Measurements from ENCODE around the gene F2RL2.

Gene F2RL2

DNA sequence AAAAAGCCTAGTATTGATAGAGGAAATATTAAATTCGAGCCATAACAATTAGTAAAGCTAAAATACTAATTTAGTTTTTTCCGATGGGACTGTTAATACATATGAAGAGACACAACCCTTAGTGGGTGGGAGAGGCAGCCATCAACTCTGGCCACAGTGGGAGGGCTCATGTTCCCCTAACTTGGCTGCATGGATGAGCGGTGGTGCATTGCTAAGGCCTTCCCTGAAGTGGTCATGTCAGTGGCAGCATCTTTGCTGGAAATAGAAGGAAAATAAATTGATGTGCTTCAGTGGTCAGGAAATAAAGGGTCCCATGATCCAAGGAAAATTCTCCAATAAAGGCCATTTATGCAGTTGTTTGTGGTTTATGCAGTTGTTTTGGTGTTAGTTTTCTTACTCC, 33.9 kb upstream of the F2RL2 start:
- no CpG with 5 or more reads among the region's 3 CpGs for WGBS (ENCODE audit: insufficient coverage, insufficient read length)
- Histone ChIP-seq H3K36me3 (ENCODE audit: control insufficient read depth, insufficient read depth, low read length) (no peaks in the 10 kb centered on the region), H3K27ac (ENCODE audit: low read length) (no peak overlapping the region), H3K4me1 (ENCODE audit: control insufficient read depth, insufficient read depth, low read length) (no peaks in the 10 kb centered on the region), H3K4me3 (ENCODE audit: low read length) (no peak overlapping the region), H3K9me3 (ENCODE audit: control insufficient read depth, insufficient read depth, low read length) (no peaks in the 10 kb centered on the region), H3K27me3 (ENCODE audit: control insufficient read depth, insufficient read depth, low read length) (no peaks in the 10 kb centered on the region)
- DNase-seq (ENCODE audit: low read depth, low spot score), result no peak

DNA sequence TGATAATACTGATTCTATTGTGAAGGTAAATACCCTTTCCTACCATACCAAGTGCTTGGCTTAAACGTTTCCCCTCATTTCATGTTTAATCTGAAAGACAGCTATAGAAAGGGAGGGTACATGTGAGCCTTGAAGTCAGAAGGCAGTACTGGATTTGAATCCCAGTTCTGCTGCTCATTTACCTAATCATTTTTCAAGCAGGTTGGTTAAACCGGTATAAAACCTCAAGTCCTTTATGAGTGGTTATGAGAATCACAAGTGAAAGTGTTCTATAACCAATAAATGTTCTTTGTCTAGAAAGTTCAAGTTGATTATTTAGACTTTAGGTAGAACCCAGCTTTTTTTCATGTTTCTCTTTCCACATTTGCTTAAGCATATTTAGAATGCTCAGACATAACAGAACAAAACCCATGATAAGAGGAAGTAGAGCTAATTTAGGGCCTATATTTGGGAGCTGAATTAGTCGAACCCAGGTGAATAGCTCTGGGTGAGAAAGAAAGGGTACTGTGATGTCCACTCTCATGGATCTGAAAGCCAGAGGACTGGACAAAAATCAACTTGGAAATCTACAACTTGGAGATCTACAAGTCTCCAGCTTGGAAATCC, 29.7 kb upstream of the F2RL2 start:
- Histone ChIP-seq H3K4me3 (ENCODE audit: low read length) (no peak overlapping the region), H3K27me3 (ENCODE audit: control insufficient read depth, insufficient read depth, low read length) (no peaks in the 10 kb centered on the region), H3K27ac (ENCODE audit: low read length) (no peak overlapping the region), H3K4me1 (ENCODE audit: control insufficient read depth, insufficient read depth, low read length) (no peaks in the 10 kb centered on the region), H3K36me3 (ENCODE audit: control insufficient read depth, insufficient read depth, low read length) (no peaks in the 10 kb centered on the region), H3K9me3 (ENCODE audit: control insufficient read depth, insufficient read depth, low read length) (no peaks in the 10 kb centered on the region)
- no peak for DNase-seq (ENCODE audit: low read depth, low spot score)
- no CpG with 5 or more reads among the region's 3 CpGs for WGBS (ENCODE audit: insufficient coverage, insufficient read length)

DNA sequence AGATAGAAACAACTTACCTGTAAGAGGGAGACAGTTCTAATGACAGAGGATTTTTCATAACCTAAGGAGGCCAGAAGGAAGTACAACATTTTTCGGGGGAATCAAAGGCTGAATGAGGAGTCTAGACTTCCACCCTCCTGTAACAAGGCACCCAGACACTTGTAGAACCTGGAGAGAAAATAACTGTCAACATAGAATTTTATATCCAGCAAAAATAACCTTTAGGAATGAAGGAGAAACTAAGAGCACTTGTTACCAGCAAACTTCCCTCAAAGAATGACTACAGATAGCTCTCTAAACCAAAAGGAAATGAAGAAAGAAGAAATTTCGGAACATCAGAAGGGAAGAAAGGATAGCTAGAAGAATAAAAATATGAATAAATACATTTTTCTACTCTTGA, 25.9 kb upstream of the F2RL2 start:
- no CpG with 5 or more reads among the region's 2 CpGs for WGBS (ENCODE audit: insufficient coverage, insufficient read length)
- Histone ChIP-seq H3K4me3 (ENCODE audit: low read length) (no peak overlapping the region), H3K27ac (ENCODE audit: low read length) (no peak overlapping the region), H3K9me3 (ENCODE audit: control insufficient read depth, insufficient read depth, low read length) (no peaks in the 10 kb centered on the region), H3K27me3 (ENCODE audit: control insufficient read depth, insufficient read depth, low read length) (no peaks in the 10 kb centered on the region), H3K4me1 (ENCODE audit: control insufficient read depth, insufficient read depth, low read length) (no peaks in the 10 kb centered on the region), H3K36me3 (ENCODE audit: control insufficient read depth, insufficient read depth, low read length) (no peaks in the 10 kb centered on the region)
- no peak for DNase-seq (ENCODE audit: low read depth, low spot score)

DNA sequence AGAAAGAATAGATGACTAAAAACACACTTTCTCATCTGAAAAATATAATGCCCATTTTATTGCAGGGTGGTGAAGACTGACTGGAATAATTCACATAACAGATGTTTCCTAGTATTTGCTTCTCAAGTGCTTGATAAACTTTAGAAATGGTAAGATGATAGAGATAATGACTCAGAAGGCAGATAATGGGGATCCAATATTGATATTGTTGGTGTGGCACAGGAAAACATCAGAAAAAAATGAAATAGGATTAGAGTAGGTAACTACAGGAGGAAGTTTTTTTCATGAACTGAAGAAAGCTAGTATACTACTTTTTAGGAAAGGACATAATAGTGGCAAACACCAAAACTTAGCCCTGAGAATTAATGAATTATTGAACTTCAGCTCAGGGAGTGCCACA, 20.2 kb upstream of the F2RL2 start:
- Histone ChIP-seq H3K27ac (ENCODE audit: low read length) (no peak overlapping the region), H3K4me3 (ENCODE audit: low read length) (no peak overlapping the region), H3K4me1 (ENCODE audit: control insufficient read depth, insufficient read depth, low read length) (no peaks in the 10 kb centered on the region), H3K36me3 (ENCODE audit: control insufficient read depth, insufficient read depth, low read length) (no peaks in the 10 kb centered on the region; the same call in 1 of the 2 replicates), H3K9me3 (ENCODE audit: control insufficient read depth, insufficient read depth, low read length) (no peaks in the 10 kb centered on the region), H3K27me3 (ENCODE audit: control insufficient read depth, insufficient read depth, low read length) (no peaks in the 10 kb centered on the region)
- DNase-seq (ENCODE audit: low read depth, low spot score), result no peak

DNA sequence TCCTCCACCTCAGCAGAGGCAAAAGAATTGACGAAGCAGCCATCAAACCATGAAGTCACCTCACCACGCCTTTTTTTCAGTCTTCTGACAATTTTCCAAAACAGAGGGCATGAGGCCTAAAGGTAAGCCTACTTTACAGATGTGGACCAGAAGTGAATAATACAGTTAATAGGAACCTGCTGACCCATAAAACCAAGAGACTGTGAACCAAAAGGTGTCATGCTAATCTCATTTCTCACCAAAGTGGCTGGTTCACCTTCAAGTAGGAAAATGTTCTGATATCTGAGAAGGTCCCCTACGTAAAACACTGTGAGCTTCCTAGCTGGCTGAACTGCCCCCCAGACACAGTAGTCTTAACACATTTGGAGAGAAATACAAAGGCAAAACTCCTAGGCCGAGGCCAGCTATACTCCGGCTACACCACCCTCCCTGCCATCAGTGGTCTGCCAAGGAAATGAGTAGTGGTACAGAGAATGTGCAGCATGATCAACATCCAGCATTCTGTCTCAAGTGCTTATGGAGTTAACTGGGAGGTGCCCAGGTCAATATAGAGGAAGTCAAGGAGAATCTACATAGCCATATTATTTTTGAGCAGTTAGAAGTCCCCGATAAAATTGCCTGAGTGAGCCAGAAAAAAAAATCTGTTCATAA, 19.3 kb upstream of the F2RL2 start:
- H3K9me3 ChIP-seq (ENCODE audit: control insufficient read depth, insufficient read depth, low read length), result no peaks in the 10 kb centered on the region
- no peak overlapping the region for H3K4me3 ChIP-seq (ENCODE audit: low read length)
- no peaks in the 10 kb centered on the region; the same call in 1 of the 2 replicates for H3K36me3 ChIP-seq (ENCODE audit: control insufficient read depth, insufficient read depth, low read length)
- H3K27ac ChIP-seq (ENCODE audit: low read length), result no peak overlapping the region
- DNase-seq (ENCODE audit: low read depth, low spot score), result no peak
- no peaks in the 10 kb centered on the region for H3K4me1 ChIP-seq (ENCODE audit: control insufficient read depth, insufficient read depth, low read length)
- WGBS (ENCODE audit: insufficient coverage, insufficient read length), result no CpG with 5 or more reads among the region's 6 CpGs
- no peaks in the 10 kb centered on the region for H3K27me3 ChIP-seq (ENCODE audit: control insufficient read depth, insufficient read depth, low read length)

DNA sequence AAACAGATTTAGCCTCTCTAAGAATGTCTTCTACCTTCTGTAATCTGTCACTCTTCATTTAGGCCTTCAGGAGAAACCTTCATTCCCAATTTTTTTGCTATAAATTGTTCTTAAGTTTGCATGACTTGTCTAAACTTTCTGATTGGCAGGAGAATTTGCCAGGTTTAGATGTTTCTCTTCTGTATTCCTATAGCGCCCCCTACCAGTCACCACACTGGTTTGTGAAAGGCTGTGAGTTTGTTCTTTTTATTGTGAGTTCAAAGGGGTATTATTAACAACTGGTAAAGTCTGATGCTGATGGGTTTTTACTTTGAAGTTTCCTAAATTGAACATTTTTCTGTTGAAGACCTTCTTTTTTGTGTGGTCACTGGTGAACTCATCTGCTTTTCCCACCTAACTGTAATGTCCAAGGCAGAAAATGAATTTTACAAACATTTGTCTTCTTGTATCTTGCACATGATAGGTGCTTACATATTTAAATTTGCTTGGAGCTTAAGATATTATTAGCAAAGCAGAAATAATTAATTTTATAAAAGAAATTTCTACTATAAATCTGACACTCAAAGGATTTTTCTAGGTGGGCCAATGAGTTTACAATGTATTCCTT, 18.4 kb upstream of the F2RL2 start:
- H3K9me3 ChIP-seq (ENCODE audit: control insufficient read depth, insufficient read depth, low read length), result no peaks in the 10 kb centered on the region
- H3K27ac ChIP-seq (ENCODE audit: low read length), result no peak overlapping the region
- H3K4me1 ChIP-seq (ENCODE audit: control insufficient read depth, insufficient read depth, low read length), result no peaks in the 10 kb centered on the region
- no peaks in the 10 kb centered on the region; the same call in 1 of the 2 replicates for H3K36me3 ChIP-seq (ENCODE audit: control insufficient read depth, insufficient read depth, low read length)
- WGBS (ENCODE audit: insufficient coverage, insufficient read length), result no CpG with 5 or more reads among the region's 1 CpG
- no peak for DNase-seq (ENCODE audit: low read depth, low spot score)
- no peaks in the 10 kb centered on the region for H3K27me3 ChIP-seq (ENCODE audit: control insufficient read depth, insufficient read depth, low read length)
- H3K4me3 ChIP-seq (ENCODE audit: low read length), result no peak overlapping the region

DNA sequence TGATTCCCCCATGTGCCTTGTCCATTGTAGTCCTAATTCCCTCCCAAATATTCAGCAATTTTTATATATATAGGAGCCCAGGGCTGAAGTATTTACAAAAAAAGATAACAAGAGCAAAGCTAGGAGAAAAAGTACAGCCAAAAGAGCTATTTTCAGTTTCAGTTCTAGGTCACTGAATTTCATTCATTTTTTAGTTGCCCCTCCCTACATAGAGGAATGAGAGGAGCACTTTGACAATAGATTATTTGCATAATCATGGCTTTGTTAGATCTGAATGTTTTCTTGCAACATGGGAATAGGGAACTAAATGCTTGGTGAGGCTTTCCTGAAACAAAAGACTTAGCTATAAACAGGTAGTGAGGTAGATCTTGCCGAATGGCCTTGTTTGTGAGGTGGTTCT, 15.3 kb upstream of the F2RL2 start:
- H3K4me3 ChIP-seq (ENCODE audit: low read length), result no peak overlapping the region
- H3K27ac ChIP-seq (ENCODE audit: low read length), result no peak overlapping the region
- H3K9me3 ChIP-seq (ENCODE audit: control insufficient read depth, insufficient read depth, low read length), result no peaks in the 10 kb centered on the region
- no CpG with 5 or more reads among the region's 1 CpG for WGBS (ENCODE audit: insufficient coverage, insufficient read length)
- H3K36me3 ChIP-seq (ENCODE audit: control insufficient read depth, insufficient read depth, low read length), result no peaks in the 10 kb centered on the region; the same call in 1 of the 2 replicates
- H3K4me1 ChIP-seq (ENCODE audit: control insufficient read depth, insufficient read depth, low read length), result no peaks in the 10 kb centered on the region; the same call in 1 of the 2 replicates
- H3K27me3 ChIP-seq (ENCODE audit: control insufficient read depth, insufficient read depth, low read length), result no peaks in the 10 kb centered on the region
- no peak for DNase-seq (ENCODE audit: low read depth, low spot score)

DNA sequence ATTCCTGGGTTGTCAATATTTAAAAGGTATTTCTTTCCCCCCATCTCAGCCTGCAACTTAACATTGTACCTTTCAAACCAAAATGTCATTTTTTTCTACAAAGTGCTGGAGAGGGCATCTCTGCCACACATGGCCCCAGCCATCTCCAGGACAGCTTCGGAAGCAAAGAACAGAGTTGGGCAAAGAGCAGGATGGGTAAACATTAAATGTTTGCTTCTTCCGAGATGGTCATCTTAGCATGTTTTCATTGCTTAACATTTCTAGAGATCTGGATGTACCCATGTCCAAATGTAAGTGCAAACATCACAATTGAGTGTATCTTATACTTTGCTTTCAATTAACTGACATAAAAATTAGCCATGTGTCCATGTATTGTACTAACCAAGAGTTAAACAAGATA, 14.3 kb upstream of the F2RL2 start:
- H3K4me1 ChIP-seq (ENCODE audit: control insufficient read depth, insufficient read depth, low read length), result no peaks in the 10 kb centered on the region; the same call in 1 of the 2 replicates
- DNase-seq (ENCODE audit: low read depth, low spot score), result no peak
- no peak overlapping the region for H3K27ac ChIP-seq (ENCODE audit: low read length)
- no CpG with 5 or more reads among the region's 2 CpGs for WGBS (ENCODE audit: insufficient coverage, insufficient read length)
- H3K36me3 ChIP-seq (ENCODE audit: control insufficient read depth, insufficient read depth, low read length), result no peaks in the 10 kb centered on the region; the same call in 1 of the 2 replicates
- H3K27me3 ChIP-seq (ENCODE audit: control insufficient read depth, insufficient read depth, low read length), result no peaks in the 10 kb centered on the region
- H3K9me3 ChIP-seq (ENCODE audit: control insufficient read depth, insufficient read depth, low read length), result no peaks in the 10 kb centered on the region
- no peak overlapping the region for H3K4me3 ChIP-seq (ENCODE audit: low read length)

DNA sequence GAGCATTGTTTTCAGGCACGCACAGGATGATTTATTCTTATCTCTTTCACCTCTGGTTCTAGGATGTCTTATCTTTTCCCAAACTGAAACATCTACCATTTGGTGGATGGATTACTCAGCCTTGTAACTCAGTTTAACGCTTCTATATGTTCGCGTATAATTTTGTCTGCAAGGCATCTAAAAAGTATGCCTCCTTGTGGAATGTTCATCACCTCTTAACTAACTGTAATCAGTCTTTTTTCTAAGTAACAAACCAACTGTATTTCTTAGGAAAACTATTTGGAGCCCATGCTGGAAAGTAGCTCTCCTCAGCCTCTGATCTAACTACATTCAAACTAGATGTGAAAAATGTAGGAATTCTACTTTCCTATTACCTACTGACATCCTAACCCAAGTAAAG, 11.5 kb upstream of the F2RL2 start:
- whole genome bisulfite sequencing (ENCODE audit: insufficient coverage, insufficient read length), result no CpG with 5 or more reads among the region's 4 CpGs
- H3K4me1 ChIP-seq (ENCODE audit: control insufficient read depth, insufficient read depth, low read length), result no peaks in the 10 kb centered on the region; the same call in 1 of the 2 replicates
- no peaks in the 10 kb centered on the region for H3K36me3 ChIP-seq (ENCODE audit: control insufficient read depth, insufficient read depth, low read length)
- no peak overlapping the region for H3K4me3 ChIP-seq (ENCODE audit: low read length)
- no peaks in the 10 kb centered on the region for H3K27me3 ChIP-seq (ENCODE audit: control insufficient read depth, insufficient read depth, low read length)
- no peak for DNase-seq (ENCODE audit: low read depth, low spot score)
- no peaks in the 10 kb centered on the region for H3K9me3 ChIP-seq (ENCODE audit: control insufficient read depth, insufficient read depth, low read length)
- no peak overlapping the region for H3K27ac ChIP-seq (ENCODE audit: low read length)

DNA sequence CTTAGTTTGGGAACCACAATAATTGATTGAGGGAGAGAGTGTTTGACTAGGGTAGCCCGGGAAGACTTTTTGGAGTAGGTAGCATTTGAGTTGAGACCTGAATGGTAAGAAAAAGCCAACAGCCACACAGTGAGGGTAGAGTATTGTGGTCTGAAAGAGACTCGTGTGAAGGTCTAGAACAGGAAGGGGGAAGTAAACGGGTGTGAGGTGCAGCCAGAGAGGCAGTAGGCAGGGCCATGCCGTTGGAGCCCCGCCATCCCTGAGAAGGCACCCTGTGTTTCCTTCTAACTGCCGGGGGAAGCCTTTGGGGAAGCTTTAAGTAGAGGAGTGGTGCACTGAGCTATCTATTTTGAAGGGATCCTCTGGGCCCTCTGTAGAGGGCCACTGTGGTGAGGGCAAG, 3.5 kb upstream of the F2RL2 start:
- no peak overlapping the region for H3K27ac ChIP-seq (ENCODE audit: low read length)
- WGBS (ENCODE audit: insufficient coverage, insufficient read length), result no CpG with 5 or more reads among the region's 6 CpGs
- DNase-seq (ENCODE audit: low read depth, low spot score), result no peak
- H3K4me3 ChIP-seq (ENCODE audit: low read length), result no peak overlapping the region
- H3K36me3 ChIP-seq (ENCODE audit: control insufficient read depth, insufficient read depth, low read length), result no peaks in the 10 kb centered on the region
- H3K4me1 ChIP-seq (ENCODE audit: control insufficient read depth, insufficient read depth, low read length), result 0 out of 2 replicates have a peak, but pooled peaks cover 3% of the 10 kb centered on the region
- H3K9me3 ChIP-seq (ENCODE audit: control insufficient read depth, insufficient read depth, low read length), result no peaks in the 10 kb centered on the region
- no peaks in the 10 kb centered on the region for H3K27me3 ChIP-seq (ENCODE audit: control insufficient read depth, insufficient read depth, low read length)
